Activated CD8-positive, alpha-beta T cell treated with anti-CD3 and anti-CD28 coated beads for 36 hours (primary cell): ENCODE data around the gene PARP4. TPM values are rescaled to one million over a fixed set of nuclear protein-coding genes. Genes with fewer than 3 reads are reported as not detected.
"Not testable (repeated sequence)": the region's sequence is repeated elsewhere in the genome, so short reads cannot be mapped to it uniquely, and the experiment has no call there.

Source experiments
- ATAC-seq: fragments of 200-7000 bp; cut with Tn5 transposase; one replicate; pipeline ENCODE4 v1.10.0; 2021; ENCODE audit warnings: mild to moderate bottlenecking, moderate library complexity
- CTCF ChIA-PET: fragments of 350-600 bp; sonication (Branson Sonifier 250); formaldehyde crosslinking; loops from one replicate; lab custom pipeline; 2021; ENCODE audit warnings: antibody characterized with exemption; lab: Charles Lee
- POLR2A ChIA-PET: fragments of 350-600 bp; sonication (Branson Sonifier 250); formaldehyde crosslinking; loops from one replicate; lab custom pipeline; 2021; ENCODE audit warnings: antibody characterized with exemption; lab: Charles Lee
- DNase-seq: peaks from one replicate; pipeline ENCODE4 v3.0.0-alpha.2; 2020
- H3K27ac Mint-ChIP-seq: one replicate; pipeline ENCODE4 v1.8.0; 2021; ENCODE audit warnings: mild to moderate bottlenecking, mixed read lengths
- H3K27me3 Mint-ChIP-seq: one replicate; pipeline ENCODE4 v1.8.0; 2021; ENCODE audit warnings: mixed read lengths
- H3K36me3 Mint-ChIP-seq: one replicate; pipeline ENCODE4 v1.8.0; 2021; ENCODE audit warnings: low read depth, mixed read lengths
- H3K4me1 Mint-ChIP-seq: one replicate; pipeline ENCODE4 v1.8.0; 2021; ENCODE audit warnings: low read depth, mixed read lengths
- H3K4me3 Mint-ChIP-seq: one replicate; pipeline ENCODE4 v1.8.0; 2021; ENCODE audit warnings: mild to moderate bottlenecking, moderate library complexity, mixed read lengths
- H3K9me3 Mint-ChIP-seq: one replicate; pipeline ENCODE4 v1.8.0; 2021; ENCODE audit warnings: mixed read lengths
- CTCF ChIP-seq: fragments of 200-600 bp; IDR thresholded peaks from one replicate; pipeline ENCODE4 v1.8.0; 2022; ENCODE audit warnings: antibody characterized with exemption, mild to moderate bottlenecking
- intact Hi-C: fragments of 100-400 bp; cut with micrococcal nuclease; formaldehyde crosslinking; loops from one replicate; pipeline ENCODE4 v1.10.0; 2022
- total RNA-seq, 2 experiments: library from RNA; stranded (reverse); gene quantifications; one replicate each; pipeline ENCODE4 v1.2.3, GENCODE V29; 2021

PARP4 gene
- total RNA-seq, 2 experiments from 2014 or later: 20.4 to 22.4 TPM

- Mint-ChIP-seq H3K4me1 (no peaks in the 10 kb centered on the region), H3K27ac (no peak overlapping the region), H3K9me3 (no peaks in the 10 kb centered on the region), H3K36me3 (peaks cover 38% of the 10 kb centered on the region), H3K27me3 (no peaks in the 10 kb centered on the region), H3K4me3 (no peak overlapping the region)
- no peak for TF ChIP-seq CTCF
- DNase-seq (no peak), ATAC-seq (no peak)
- POLR2A ChIA-PET: interaction anchor here (0.7 kb wide), 1 partner anchor 13 kb away, joined by 3 read pairs; no protein-coding TSS in a partner anchor
- intact Hi-C loops: no loop called here
- CTCF ChIA-PET: no interaction called here
Observed at GRCh38 chr13:24495151-24495729, 17.3 kb downstream of the PARP4 start.

- no peak for TF ChIP-seq CTCF
- no peak for DNase-seq
- no peak for ATAC-seq
- POLR2A ChIA-PET: interaction anchor here (1.4 kb wide), 1 partner anchor 12 kb away, joined by 3 read pairs; no protein-coding TSS in a partner anchor
- H3K27ac Mint-ChIP-seq: no peak overlapping the region
- no peaks in the 10 kb centered on the region for H3K27me3 Mint-ChIP-seq
- H3K9me3 Mint-ChIP-seq: no peaks in the 10 kb centered on the region
- H3K4me1 Mint-ChIP-seq: no peaks in the 10 kb centered on the region
- CTCF ChIA-PET: no interaction called here
- H3K4me3 Mint-ChIP-seq: no peak overlapping the region
- intact Hi-C loops: no loop called here
- peaks cover 49% of the 10 kb centered on the region for H3K36me3 Mint-ChIP-seq
Observed at GRCh38 chr13:24493356-24493755, 19.2 kb downstream of the PARP4 start.

GRCh38 chr13:24491845-24492244, 20.7 kb downstream of the PARP4 start:
- ChIA-PET CTCF (no interaction called here), POLR2A (no interaction called here)
- Mint-ChIP-seq H3K9me3 (peaks cover 2% of the 10 kb centered on the region), H3K4me1 (no peaks in the 10 kb centered on the region), H3K36me3 (peaks cover 50% of the 10 kb centered on the region), H3K27me3 (no peaks in the 10 kb centered on the region), H3K27ac (no peak overlapping the region), H3K4me3 (no peak overlapping the region)
- intact Hi-C loops: no loop called here
- no peak for DNase-seq
- no peak for TF ChIP-seq CTCF
- no peak for ATAC-seq

- peaks cover 2% of the 10 kb centered on the region for H3K9me3 Mint-ChIP-seq
- no peak overlapping the region for H3K4me3 Mint-ChIP-seq
- no peak overlapping the region for H3K27ac Mint-ChIP-seq
- H3K27me3 Mint-ChIP-seq: no peaks in the 10 kb centered on the region
- ATAC-seq: no peak
- POLR2A ChIA-PET: no interaction called here
- DNase-seq: no peak
- intact Hi-C loops: no loop called here
- H3K36me3 Mint-ChIP-seq: peaks cover 44% of the 10 kb centered on the region
- no peaks in the 10 kb centered on the region for H3K4me1 Mint-ChIP-seq
- TF ChIP-seq CTCF: no peak
- CTCF ChIA-PET: no interaction called here
Observed at GRCh38 chr13:24489721-24490120, 22.9 kb downstream of the PARP4 start.

GRCh38 chr13:24488092-24488491, 24.5 kb downstream of the PARP4 start:
- H3K4me3 Mint-ChIP-seq, CTCF ChIA-PET, ATAC-seq, POLR2A ChIA-PET, H3K27ac Mint-ChIP-seq, H3K4me1 Mint-ChIP-seq, intact Hi-C loops, H3K9me3 Mint-ChIP-seq, DNase-seq, H3K27me3 Mint-ChIP-seq: not testable (repeated sequence)
- H3K36me3 Mint-ChIP-seq: peaks cover 46% of the 10 kb centered on the region

- H3K36me3 Mint-ChIP-seq: peaks cover 47% of the 10 kb centered on the region
- H3K4me1 Mint-ChIP-seq, H3K9me3 Mint-ChIP-seq, H3K4me3 Mint-ChIP-seq, DNase-seq, H3K27me3 Mint-ChIP-seq, ATAC-seq, CTCF ChIA-PET, H3K27ac Mint-ChIP-seq, intact Hi-C loops, POLR2A ChIA-PET: not testable (repeated sequence)
Observed at GRCh38 chr13:24486017-24486657, 26.4 kb downstream of the PARP4 start.
